ENCODE data around the gene OR5H2.

The OR5H2 gene

GRCh38 chr3:98323425-98323824, 41.1 kb downstream of the OR5H2 start:
- H3K4me2 ChIP-seq (ENCODE audit: low read length): no peak overlapping the region
- H2AFZ ChIP-seq (ENCODE audit: low read depth, low read length): no peak overlapping the region

GRCh38 chr3:98325055-98325454, 42.8 kb downstream of the OR5H2 start:
- Histone ChIP-seq H3K27ac (ENCODE audit: low read length) (no peak overlapping the region), H3K79me2 (ENCODE audit: low read length) (no peaks in the 10 kb centered on the region), H3K27me3 (ENCODE audit: low read depth, low read length) (no peaks in the 10 kb centered on the region), H2AFZ (ENCODE audit: low read depth, low read length) (no peak overlapping the region), H3K36me3 (replicated peaks; ENCODE audit: low read depth, low read length) (no peaks in the 10 kb centered on the region), H3K4me2 (ENCODE audit: low read length) (no peak overlapping the region), H3K9ac (ENCODE audit: low read length) (no peak overlapping the region), H3K4me1 (ENCODE audit: low read length) (peaks cover 10% of the 10 kb centered on the region), H3K9me3 (ENCODE audit: insufficient read depth, low read length) (no peaks in the 10 kb centered on the region), H3K4me3 (ENCODE audit: low read length) (no peak overlapping the region), H4K20me1 (ENCODE audit: insufficient read depth, low read length) (no peaks in the 10 kb centered on the region)
- TF ChIP-seq EZH2phosphoT487 (IDR thresholded peaks at IDR 0.05; ENCODE audit: low read depth) (no peak), CTCF (IDR thresholded peaks at IDR 0.05; ENCODE audit: low read depth, low read length) (no peak)

More at GRCh38 chr3:98323425-98323824, 41.1 kb downstream of the OR5H2 start:
- H3K36me3 ChIP-seq (replicated peaks; ENCODE audit: low read depth, low read length): no peaks in the 10 kb centered on the region
- no peak overlapping the region for H3K9ac ChIP-seq (ENCODE audit: low read length)
- TF ChIP-seq EZH2phosphoT487 (IDR thresholded peaks at IDR 0.05; ENCODE audit: low read depth) (no peak), CTCF (IDR thresholded peaks at IDR 0.05; ENCODE audit: low read depth, low read length) (no peak)
- H3K27me3 ChIP-seq (ENCODE audit: low read depth, low read length): no peaks in the 10 kb centered on the region
- H3K27ac ChIP-seq (ENCODE audit: low read length): no peak overlapping the region
- peaks cover 6% of the 10 kb centered on the region for H3K4me1 ChIP-seq (ENCODE audit: low read length)
- no peaks in the 10 kb centered on the region for H3K9me3 ChIP-seq (ENCODE audit: insufficient read depth, low read length)
- no peaks in the 10 kb centered on the region for H3K79me2 ChIP-seq (ENCODE audit: low read length)
- no peak overlapping the region for H3K4me3 ChIP-seq (ENCODE audit: low read length)
- H4K20me1 ChIP-seq (ENCODE audit: insufficient read depth, low read length): no peaks in the 10 kb centered on the region

GRCh38 chr3:98326105-98326893, 44.0 kb downstream of the OR5H2 start:
- Histone ChIP-seq H4K20me1 (ENCODE audit: insufficient read depth, low read length) (no peaks in the 10 kb centered on the region), H2AFZ (ENCODE audit: low read depth, low read length) (no peak overlapping the region), H3K9me3 (ENCODE audit: insufficient read depth, low read length) (no peaks in the 10 kb centered on the region), H3K27ac (ENCODE audit: low read length) (no peak overlapping the region), H3K79me2 (ENCODE audit: low read length) (no peaks in the 10 kb centered on the region), H3K27me3 (ENCODE audit: low read depth, low read length) (0 out of 2 replicates have a peak, but pooled peaks cover 8% of the 10 kb centered on the region), H3K36me3 (replicated peaks; ENCODE audit: low read depth, low read length) (no peaks in the 10 kb centered on the region), H3K4me3 (ENCODE audit: low read length) (no peak overlapping the region), H3K9ac (ENCODE audit: low read length) (no peak overlapping the region), H3K4me1 (ENCODE audit: low read length) (peaks cover 10% of the 10 kb centered on the region), H3K4me2 (ENCODE audit: low read length) (no peak overlapping the region)
- no peak for TF ChIP-seq EZH2phosphoT487 (IDR thresholded peaks at IDR 0.05; ENCODE audit: low read depth)
- TF ChIP-seq CTCF (IDR thresholded peaks at IDR 0.05; ENCODE audit: low read depth, low read length): no peak

- H3K9ac ChIP-seq (ENCODE audit: low read length): no peak overlapping the region
- no peaks in the 10 kb centered on the region for H4K20me1 ChIP-seq (ENCODE audit: insufficient read depth, low read length)
- H3K27me3 ChIP-seq (ENCODE audit: low read depth, low read length): 0 out of 2 replicates have a peak, but pooled peaks cover 8% of the 10 kb centered on the region
- no peaks in the 10 kb centered on the region for H3K9me3 ChIP-seq (ENCODE audit: insufficient read depth, low read length)
- H3K4me1 ChIP-seq (ENCODE audit: low read length): peaks cover 10% of the 10 kb centered on the region
- no peak overlapping the region for H3K4me3 ChIP-seq (ENCODE audit: low read length)
- TF ChIP-seq CTCF (IDR thresholded peaks at IDR 0.05; ENCODE audit: low read depth, low read length) (no peak), EZH2phosphoT487 (IDR thresholded peaks at IDR 0.05; ENCODE audit: low read depth) (no peak)
- no peak overlapping the region for H3K27ac ChIP-seq (ENCODE audit: low read length)
- H3K79me2 ChIP-seq (ENCODE audit: low read length): no peaks in the 10 kb centered on the region
- no peaks in the 10 kb centered on the region for H3K36me3 ChIP-seq (replicated peaks; ENCODE audit: low read depth, low read length)
- H2AFZ ChIP-seq (ENCODE audit: low read depth, low read length): no peak overlapping the region
- H3K4me2 ChIP-seq (ENCODE audit: low read length): no peak overlapping the region
These were observed 44.6 kb downstream of the OR5H2 start for GRCh38 chr3:98326945-98327344.

Data from OCI-LY3 (cell line).